HEK293T (cell line): ENCODE data around the gene EPHA7.

ENCODE experiments used
- CTCF ChIA-PET: fragments of 350-600 bp; formaldehyde crosslinking; extraction: SDS; loops from one replicate; lab custom pipeline; 2021; ENCODE audit warnings: antibody characterized with exemption, inconsistent platforms; lab: Yijun Ruan, JAX
- POLR2A ChIA-PET: fragments of 350-600 bp; formaldehyde crosslinking; extraction: SDS; loops from one replicate; lab custom pipeline; 2020; ENCODE audit warnings: antibody characterized with exemption, inconsistent platforms; lab: Yijun Ruan, JAX
- DNase-seq: peaks from one replicate; pipeline ENCODE4 v3.0.0; 2012; ENCODE audit warnings: mixed read lengths; ENCODE audit errors: extremely low spot score
- ARNT ChIP-seq: fragments of 450-650 bp; IDR thresholded peaks from 2 replicates; pipeline ENCODE4 v1.6.1; 2017; ENCODE audit warnings: mild to moderate bottlenecking
- BHLHE40 ChIP-seq: fragments of 450-650 bp; IDR thresholded peaks from 2 replicates; pipeline ENCODE4 v1.6.1; 2016; ENCODE audit warnings: mild to moderate bottlenecking, moderate library complexity, borderline replicate concordance
- CTBP1 ChIP-seq: fragments of 450-650 bp; IDR thresholded peaks from 2 replicates; pipeline ENCODE4 v1.6.1; 2016; ENCODE audit warnings: borderline replicate concordance
- ELF4 ChIP-seq: fragments of 450-650 bp; IDR thresholded peaks from 2 replicates; pipeline ENCODE4 v1.6.1; 2017; ENCODE audit warnings: antibody characterized with exemption
- FOXA1 ChIP-seq: fragments of 450-650 bp; IDR thresholded peaks from 2 replicates; pipeline ENCODE4 v1.6.1; 2016; ENCODE audit warnings: mild to moderate bottlenecking
- FOXK2 ChIP-seq: fragments of 450-650 bp; IDR thresholded peaks from 2 replicates; pipeline ENCODE4 v1.6.1; 2016; ENCODE audit warnings: mild to moderate bottlenecking
- FOXM1 ChIP-seq: fragments of 450-650 bp; IDR thresholded peaks from 2 replicates; pipeline ENCODE4 v1.6.1; 2017; ENCODE audit warnings: mild to moderate bottlenecking, borderline replicate concordance
- HDGF ChIP-seq: fragments of 450-650 bp; IDR thresholded peaks from 2 replicates; pipeline ENCODE4 v1.6.1; 2017; ENCODE audit warnings: antibody characterized with exemption, borderline replicate concordance
- L3MBTL2 ChIP-seq: fragments of 450-650 bp; conservative IDR thresholded peaks from 2 replicates; pipeline ENCODE4 v1.6.1; 2016; ENCODE audit warnings: mild to moderate bottlenecking
- LEF1 ChIP-seq: fragments of 450-650 bp; IDR thresholded peaks from 2 replicates; pipeline ENCODE4 v1.6.1; 2017; ENCODE audit warnings: mild to moderate bottlenecking, borderline replicate concordance
- NFRKB ChIP-seq: fragments of 450-650 bp; IDR thresholded peaks from 2 replicates; pipeline ENCODE4 v1.6.1; 2016; ENCODE audit warnings: mild to moderate bottlenecking, moderate library complexity
- PKNOX1 ChIP-seq: fragments of 450-650 bp; IDR thresholded peaks from 2 replicates; pipeline ENCODE4 v1.6.1; 2016
- SP1 ChIP-seq: fragments of 450-650 bp; IDR thresholded peaks from 2 replicates; pipeline ENCODE4 v1.6.1; 2017
- SUZ12 ChIP-seq: fragments of 450-650 bp; IDR thresholded peaks from 2 replicates; pipeline ENCODE4 v1.6.1; 2016; ENCODE audit warnings: mild to moderate bottlenecking
- TARDBP ChIP-seq: fragments of 450-650 bp; IDR thresholded peaks from 2 replicates; pipeline ENCODE4 v1.6.1; 2016
- ZNF384 ChIP-seq: fragments of 450-650 bp; IDR thresholded peaks from 2 replicates; pipeline ENCODE4 v1.6.1; 2016

EPHA7 gene

GRCh38 chr6:93327857-93328256 is 91.5 kb downstream of the EPHA7 start:
- POLR2A ChIA-PET = no interaction called here
- no peak for DNase-seq
- CTCF ChIA-PET = no interaction called here
- TF ChIP-seq BHLHE40 (no peak), FOXM1 (no peak), FOXK2 (no peak), ELF4 (no peak), ARNT (no peak), SUZ12 (no peak), PKNOX1 (no peak), TARDBP (no peak), HDGF (no peak), FOXA1 (no peak), SP1 (no peak)

GRCh38 chr6:93325761-93326160 is 93.6 kb downstream of the EPHA7 start:
- POLR2A ChIA-PET = no interaction called here
- TF ChIP-seq ZNF384 = no peak
- TF ChIP-seq FOXA1 = no peak
- no peak for TF ChIP-seq LEF1
- no peak for TF ChIP-seq ELF4
- TF ChIP-seq SUZ12 = no peak
- TF ChIP-seq PKNOX1 = no peak
- no peak for TF ChIP-seq BHLHE40
- TF ChIP-seq FOXM1 = no peak
- no peak for TF ChIP-seq ARNT
- TF ChIP-seq L3MBTL2 = no peak
- no peak for TF ChIP-seq NFRKB
- TF ChIP-seq FOXK2 = no peak
- CTCF ChIA-PET = no interaction called here
- DNase-seq = no peak

GRCh38 chr6:93323630-93324029 is 95.7 kb downstream of the EPHA7 start:
- ChIA-PET POLR2A (no interaction called here), CTCF (no interaction called here)
- TF ChIP-seq PKNOX1 (no peak), ARNT (no peak), HDGF (no peak), ZNF384 (no peak), TARDBP (no peak), NFRKB (no peak), ELF4 (no peak), FOXA1 (no peak), CTBP1 (no peak), L3MBTL2 (no peak), SUZ12 (no peak), FOXK2 (no peak), FOXM1 (no peak), BHLHE40 (no peak), LEF1 (no peak), SP1 (no peak)
- no peak for DNase-seq

- POLR2A ChIA-PET = no interaction called here
These were observed 96.7 kb downstream of the EPHA7 start for GRCh38 chr6:93322651-93323050.

GRCh38 chr6:93319304-93319703 is 100.1 kb downstream of the EPHA7 start:
- no peak for TF ChIP-seq NFRKB
- no peak for TF ChIP-seq ZNF384
- no peak for TF ChIP-seq L3MBTL2
- TF ChIP-seq FOXM1 = no peak
- TF ChIP-seq FOXK2 = no peak
- no peak for TF ChIP-seq CTBP1
- TF ChIP-seq FOXA1 = no peak
- no peak for TF ChIP-seq LEF1
- TF ChIP-seq SUZ12 = no peak
- TF ChIP-seq ARNT = no peak
- no peak for TF ChIP-seq PKNOX1
- no peak for DNase-seq
- CTCF ChIA-PET = no interaction called here
- POLR2A ChIA-PET = interaction anchor here (0.6 to 1.6 kb wide), 2 partner anchors 99 to 100 kb away, joined by 3 to 4 read pairs; partner anchors contain the start of gene EPHA7

More at GRCh38 chr6:93322651-93323050, 96.7 kb downstream of the EPHA7 start:
- TF ChIP-seq ARNT = no peak
- no peak for TF ChIP-seq FOXK2
- no peak for TF ChIP-seq NFRKB
- no peak for TF ChIP-seq ZNF384
- no peak for TF ChIP-seq LEF1
- no peak for TF ChIP-seq TARDBP
- TF ChIP-seq FOXM1 = no peak
- TF ChIP-seq L3MBTL2 = no peak
- no peak for TF ChIP-seq SP1
- TF ChIP-seq FOXA1 = no peak
- TF ChIP-seq SUZ12 = no peak
- no peak for TF ChIP-seq HDGF
- TF ChIP-seq ELF4 = no peak
- TF ChIP-seq BHLHE40 = no peak
- no peak for TF ChIP-seq PKNOX1
- no peak for TF ChIP-seq CTBP1
- CTCF ChIA-PET = no interaction called here
- DNase-seq = no peak
